ENCODE measurements around the gene SLC36A2. TPM values are rescaled to one million over a fixed set of nuclear protein-coding genes. Genes with fewer than 3 reads are reported as not detected.
"Not testable (repeated sequence)": the region's sequence is repeated elsewhere in the genome, so short reads cannot be mapped to it uniquely, and the experiment has no call there.

Gene SLC36A2
- total RNA-seq, 1 donor from 2014 or later: 0.16 TPM

GRCh38 chr5:151381899-151382298 lies 34.5 kb upstream of the SLC36A2 start:
- H3K36me3 ChIP-seq: no peaks in the 10 kb centered on the region
- no peak for DNase-seq
- no peaks in the 10 kb centered on the region for H3K9me3 ChIP-seq (replicated peaks)
- peaks cover 6% of the 10 kb centered on the region for H3K4me1 ChIP-seq
- no peak overlapping the region for H3K4me3 ChIP-seq
- intact Hi-C loops (cut with micrococcal nuclease): no loop called here
- TF ChIP-seq CTCF (IDR thresholded peaks at IDR 0.05; ENCODE audit: borderline replicate concordance): no peak
- no peak overlapping the region for H3K27ac ChIP-seq (replicated peaks)
- H3K27me3 ChIP-seq (ENCODE audit: low read depth): peaks cover 1% of the 10 kb centered on the region

- H3K27ac ChIP-seq (replicated peaks): no peak overlapping the region
- no peak overlapping the region for H3K4me3 ChIP-seq
- TF ChIP-seq CTCF (IDR thresholded peaks at IDR 0.05; ENCODE audit: borderline replicate concordance): no peak
- no peaks in the 10 kb centered on the region for H3K4me1 ChIP-seq
- H3K36me3 ChIP-seq: no peaks in the 10 kb centered on the region
- no peaks in the 10 kb centered on the region for H3K27me3 ChIP-seq (ENCODE audit: low read depth)
- no peak for DNase-seq
- intact Hi-C loops (cut with micrococcal nuclease): no loop called here
- no peaks in the 10 kb centered on the region for H3K9me3 ChIP-seq (replicated peaks)
Measured at GRCh38 chr5:151378616-151379015, 31.3 kb upstream of the SLC36A2 start.

GRCh38 chr5:151374539-151374938 lies 27.2 kb upstream of the SLC36A2 start:
- no peaks in the 10 kb centered on the region for H3K9me3 ChIP-seq (replicated peaks)
- H3K4me1 ChIP-seq: no peaks in the 10 kb centered on the region
- no peak overlapping the region for H3K27ac ChIP-seq (replicated peaks)
- intact Hi-C loops (cut with micrococcal nuclease): no loop called here
- DNase-seq: no peak
- H3K36me3 ChIP-seq: no peaks in the 10 kb centered on the region
- no peak overlapping the region for H3K4me3 ChIP-seq
- no peaks in the 10 kb centered on the region for H3K27me3 ChIP-seq (ENCODE audit: low read depth)
- TF ChIP-seq CTCF (IDR thresholded peaks at IDR 0.05; ENCODE audit: borderline replicate concordance): no peak

GRCh38 chr5:151367038-151367437 lies 19.7 kb upstream of the SLC36A2 start:
- H3K4me1 ChIP-seq; DNase-seq; H3K27me3 ChIP-seq (ENCODE audit: low read depth); H3K27ac ChIP-seq (replicated peaks); H3K36me3 ChIP-seq; H3K4me3 ChIP-seq; intact Hi-C loops (cut with micrococcal nuclease): not testable (repeated sequence)
- peaks cover 45% of the 10 kb centered on the region for H3K9me3 ChIP-seq (replicated peaks)

- Histone ChIP-seq H3K9me3 (replicated peaks) (peaks cover 53% of the 10 kb centered on the region), H3K4me3 (no peak overlapping the region), H3K4me1 (no peaks in the 10 kb centered on the region), H3K27ac (replicated peaks) (no peak overlapping the region), H3K27me3 (ENCODE audit: low read depth) (no peaks in the 10 kb centered on the region), H3K36me3 (no peaks in the 10 kb centered on the region)
- DNase-seq: no peak
- TF ChIP-seq CTCF (IDR thresholded peaks at IDR 0.05; ENCODE audit: borderline replicate concordance): no peak
- intact Hi-C loops (cut with micrococcal nuclease): no loop called here
Measured at GRCh38 chr5:151363673-151364072, 16.3 kb upstream of the SLC36A2 start.

- peaks cover 45% of the 10 kb centered on the region for H3K9me3 ChIP-seq (replicated peaks)
- no peaks in the 10 kb centered on the region for H3K4me1 ChIP-seq
- no peaks in the 10 kb centered on the region for H3K27me3 ChIP-seq (ENCODE audit: low read depth)
- no peak for TF ChIP-seq CTCF (IDR thresholded peaks at IDR 0.05; ENCODE audit: borderline replicate concordance)
- H3K36me3 ChIP-seq: no peaks in the 10 kb centered on the region
- no peak overlapping the region for H3K27ac ChIP-seq (replicated peaks)
- no peak overlapping the region for H3K4me3 ChIP-seq
- intact Hi-C loops (cut with micrococcal nuclease): no loop called here
- DNase-seq: no peak
Measured at GRCh38 chr5:151362970-151363369, 15.6 kb upstream of the SLC36A2 start.

All from left ventricle myocardium inferior (tissue), 1 donor.